Measurements from ENCODE around the gene COLEC12.

COLEC12 gene

GRCh38 chr18:434410-434809 lies 66.1 kb downstream of the COLEC12 start:
- no peak for DNase-seq

GRCh38 chr18:433960-434359 lies 66.5 kb downstream of the COLEC12 start:
- no peak for DNase-seq

- no peak for DNase-seq
Observed at GRCh38 chr18:433298-433697, 67.2 kb downstream of the COLEC12 start.

- no peak for DNase-seq
Observed at GRCh38 chr18:432791-433190, 67.7 kb downstream of the COLEC12 start.

GRCh38 chr18:429030-429429 lies 71.5 kb downstream of the COLEC12 start:
- DNase-seq: no peak

GRCh38 chr18:427005-427404 lies 73.5 kb downstream of the COLEC12 start:
- no peak for DNase-seq

GRCh38 chr18:425106-425745 lies 75.3 kb downstream of the COLEC12 start:
- no peak for DNase-seq

- DNase-seq: no peak
Observed at GRCh38 chr18:424668-425067, 75.8 kb downstream of the COLEC12 start.

DNA sequence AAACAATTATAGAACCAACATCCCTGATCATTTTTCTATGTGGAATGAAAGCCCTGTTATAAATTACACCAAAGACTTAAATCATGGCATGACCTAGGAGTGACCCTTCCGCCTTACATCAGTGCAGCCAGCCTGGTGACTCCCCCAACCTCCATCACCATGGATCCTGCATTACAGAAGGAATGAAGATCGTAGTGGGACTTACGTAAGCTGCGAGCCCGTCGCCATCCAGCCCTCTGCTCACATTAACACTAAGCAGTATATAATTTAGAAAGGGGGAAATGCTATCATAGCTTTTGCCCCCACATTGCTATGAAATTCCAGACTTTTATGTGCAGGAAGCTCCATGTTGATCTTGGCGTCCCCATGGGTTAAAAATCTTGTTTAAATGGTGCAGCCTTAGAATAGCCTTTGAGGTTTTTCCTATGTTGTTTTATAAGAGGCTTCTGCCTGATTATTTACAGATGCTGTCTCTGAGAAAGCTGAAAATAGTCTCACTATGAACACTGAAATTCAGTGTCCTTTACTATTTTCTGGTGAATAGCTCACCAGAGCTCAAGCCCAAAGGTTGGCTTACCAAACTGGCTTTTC lies 76.3 kb downstream of the COLEC12 start:
- no peak for DNase-seq

DNA sequence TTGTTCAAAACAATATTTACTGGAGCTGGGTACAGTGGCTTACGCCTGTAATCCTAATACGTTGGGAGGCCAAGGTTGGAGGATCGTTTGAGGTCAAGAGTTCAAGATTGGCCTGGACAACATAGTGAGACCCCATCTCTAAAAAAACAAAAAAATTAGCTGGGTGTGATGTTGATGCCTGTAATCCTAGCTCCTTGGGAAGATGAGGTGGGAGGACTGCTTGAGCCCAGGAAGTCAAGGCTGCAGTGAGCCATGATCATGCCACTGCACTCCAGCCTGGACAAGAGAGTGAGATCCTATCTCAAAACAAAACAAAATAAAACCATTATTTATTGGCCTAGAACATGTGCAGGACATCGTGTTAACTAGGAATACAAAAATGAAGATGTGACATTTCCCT lies 77.5 kb downstream of the COLEC12 start:
- no peak for DNase-seq

GRCh38 chr18:421247-422155 lies 79.0 kb downstream of the COLEC12 start:
- DNase-seq: no peak

DNA sequence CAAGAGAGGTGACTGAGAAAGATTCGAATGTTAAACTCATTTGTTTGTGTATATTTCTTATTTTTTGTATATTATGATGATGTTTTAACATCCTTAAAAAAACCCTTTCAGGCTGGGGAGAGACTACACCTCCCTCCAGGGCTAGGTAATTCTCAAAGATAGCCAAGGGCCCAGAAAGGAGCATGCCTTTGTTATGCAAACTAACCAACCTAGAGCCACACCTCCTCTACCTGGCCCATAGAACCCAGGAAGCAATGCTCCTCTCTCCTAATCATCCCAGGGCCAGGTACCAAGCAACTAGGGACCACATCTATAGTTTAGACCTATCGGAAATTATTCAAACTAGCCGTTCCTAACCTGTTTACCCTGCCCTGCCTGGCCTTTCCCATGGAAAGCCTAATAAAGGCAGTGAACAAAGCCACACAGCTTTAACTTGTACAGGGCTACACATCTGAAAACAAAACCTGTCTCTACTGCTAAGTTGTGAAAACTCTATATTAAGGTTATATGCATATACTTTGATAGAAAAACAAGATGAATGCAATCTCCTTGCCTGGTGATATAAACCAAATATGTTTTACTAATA lies 79.7 kb downstream of the COLEC12 start:
- DNase-seq: no peak

DNA sequence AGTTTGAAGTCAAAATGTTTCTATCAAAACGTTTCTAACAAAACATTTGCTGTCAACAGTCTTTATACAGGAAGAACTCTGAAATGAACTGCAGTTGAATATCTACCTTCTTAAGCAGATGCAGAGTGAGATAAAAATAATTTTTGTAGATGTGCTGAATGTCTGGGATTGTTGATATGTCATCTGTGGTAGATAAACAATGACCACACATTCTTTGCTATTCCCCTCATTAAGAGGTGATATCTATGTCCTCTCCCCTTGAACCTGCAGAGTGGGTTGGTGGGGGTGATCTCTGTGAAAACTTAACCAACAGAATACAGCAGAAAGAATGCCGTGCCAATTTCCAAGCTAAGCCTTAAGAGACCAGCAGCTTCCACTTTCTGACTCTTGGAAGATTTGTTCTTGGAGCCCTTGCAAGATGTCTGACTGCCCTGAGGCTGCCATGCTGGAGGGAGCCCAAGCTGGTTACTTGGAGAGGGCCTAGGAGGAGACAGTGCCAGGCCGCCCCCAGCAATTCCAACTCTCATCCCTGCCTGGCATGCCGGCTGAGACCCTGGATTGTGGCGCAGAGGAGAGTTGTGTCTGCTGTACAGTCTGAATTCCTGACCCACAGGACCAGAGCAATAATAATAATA lies 80.8 kb downstream of the COLEC12 start:
- DNase-seq: no peak

DNA sequence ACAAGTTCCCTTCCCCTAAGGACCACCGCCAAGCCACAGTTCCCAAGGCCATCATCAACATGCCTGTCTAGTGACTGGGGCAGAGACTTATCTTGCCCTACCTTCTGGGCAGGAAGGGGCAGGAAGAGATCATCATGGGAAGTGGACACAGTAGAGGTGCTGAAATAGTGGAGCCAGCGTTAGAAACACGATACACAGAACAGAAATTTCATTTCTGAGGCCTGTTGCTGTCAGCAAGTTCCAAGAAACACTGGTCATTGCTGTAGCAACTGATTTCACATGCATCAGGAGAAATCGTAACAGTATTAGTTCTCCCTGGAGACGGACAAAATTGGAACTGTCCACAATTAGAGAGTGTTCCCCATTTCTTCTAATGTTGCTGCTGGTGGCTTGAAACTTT lies 83.0 kb downstream of the COLEC12 start:
- DNase-seq: no peak

DNA sequence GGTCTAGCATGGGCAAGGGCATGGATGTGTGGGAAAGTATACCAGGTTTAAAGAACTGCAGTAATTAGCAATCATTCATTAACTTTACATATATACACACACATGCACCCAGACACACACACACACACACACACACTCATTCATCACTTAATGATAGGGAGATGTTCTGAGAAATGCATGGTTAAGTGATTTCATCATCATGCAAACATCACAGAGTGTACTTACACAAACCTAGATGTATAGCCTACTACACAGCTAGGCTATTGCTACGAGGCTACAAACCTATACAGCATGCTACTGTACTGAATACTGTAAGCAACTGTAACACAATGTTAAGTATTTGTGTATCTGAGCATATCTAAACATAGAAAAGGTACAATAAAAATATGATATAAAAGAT lies 83.6 kb downstream of the COLEC12 start:
- no peak for DNase-seq

GRCh38 chr18:415617-416612 lies 84.6 kb downstream of the COLEC12 start:
- DNase-seq: no peak

- DNase-seq: no peak
Observed at GRCh38 chr18:415047-415446, 85.5 kb downstream of the COLEC12 start.

DNA sequence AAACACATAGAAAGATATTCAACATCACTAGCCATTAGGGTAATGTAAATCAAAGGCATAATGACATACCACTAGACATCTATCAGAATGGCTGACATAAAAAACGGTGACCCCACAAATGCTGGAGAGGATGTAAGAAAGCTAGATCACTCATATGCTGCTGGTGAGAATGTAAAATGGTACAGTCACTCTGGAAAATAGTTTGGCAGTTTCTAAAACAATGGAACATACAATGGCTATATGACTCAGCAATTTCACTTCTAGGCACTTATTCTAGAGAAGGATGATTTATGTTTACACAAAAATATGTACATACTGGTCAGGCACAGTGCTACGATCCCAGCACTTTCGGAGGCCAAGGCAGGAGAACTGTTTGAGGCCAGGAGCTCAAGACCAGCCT lies 87.3 kb downstream of the COLEC12 start:
- DNase-seq: no peak

GRCh38 chr18:410047-410455 lies 90.5 kb downstream of the COLEC12 start:
- no peak for DNase-seq

DNA sequence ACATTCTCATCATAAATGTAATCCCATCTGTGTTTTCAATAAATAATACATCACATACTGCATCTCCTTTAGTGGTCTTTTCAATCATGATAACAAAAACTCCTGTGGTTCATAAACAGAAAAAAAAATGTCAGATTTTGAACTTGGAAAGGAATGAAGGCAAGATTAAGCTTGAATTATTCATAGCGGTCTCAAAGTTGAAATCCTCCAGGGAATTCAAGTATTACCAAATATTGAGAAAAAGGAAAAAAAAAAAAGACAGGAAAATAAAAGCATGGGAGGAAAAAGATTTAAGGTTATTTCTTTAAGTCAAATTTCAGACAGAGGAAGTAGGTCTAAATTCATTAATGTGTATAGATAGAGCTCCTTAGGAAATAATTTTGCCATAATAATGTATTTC lies 92.1 kb downstream of the COLEC12 start:
- DNase-seq: no peak

- no peak for DNase-seq
Observed at GRCh38 chr18:407626-408224, 92.8 kb downstream of the COLEC12 start.

All from GOT3 (cell line).